IMR-90 (cell line): ENCODE data around the gene CYP27B1. TPM values are rescaled to one million over a fixed set of nuclear protein-coding genes. Genes with fewer than 3 reads are reported as not detected.

Experiments used
- ATAC-seq: fragments of 200-7000 bp; cut with Tn5 transposase; 2 replicates; pipeline ENCODE4 v1.9.1; 2020; ENCODE audit warnings: low read depth, mild to moderate bottlenecking, moderate library complexity
- BruUV-seq: library from RNA; stranded (reverse); fragments of 400-500 nt; replicated peaks from 2 replicates; lab custom pipeline; 2021; lab: Mats Ljungman, UMichigan
- CTCF ChIA-PET: fragments of 300-600 bp; formaldehyde crosslinking; extraction: SDS; loops from one replicate; lab custom pipeline; 2021; ENCODE audit warnings: antibody characterized with exemption; lab: Yijun Ruan, JAX
- POLR2A ChIA-PET: fragments of 300-600 bp; sonication (Branson Sonifier 250); formaldehyde crosslinking; loops from one replicate; lab custom pipeline; 2022; ENCODE audit warnings: antibody characterized with exemption; ENCODE audit not compliant: unreplicated experiment; lab: Charles Lee
- DNase-seq: peaks from one replicate; pipeline ENCODE4 v3.0.0; 2013
- H2AFZ ChIP-seq: replicated peaks from 2 replicates; pipeline ENCODE3; 2013; ENCODE audit warnings: low read length, mild to moderate bottlenecking; ENCODE audit not compliant: poor library complexity
- H2AK5ac ChIP-seq: 2 replicates; pipeline ENCODE4 v1.6.1; 2013; ENCODE audit warnings: low read depth, low read length, inconsistent platforms
- H2AK9ac ChIP-seq: replicated peaks from 2 replicates; pipeline ENCODE3; 2013; ENCODE audit warnings: mild to moderate bottlenecking, low read depth, low read length, moderate library complexity; ENCODE audit not compliant: poor library complexity
- H2BK120ac ChIP-seq: 2 replicates; pipeline ENCODE4 v1.6.1; 2013; ENCODE audit warnings: low read depth, low read length, inconsistent platforms
- H2BK15ac ChIP-seq: 3 replicates; pipeline ENCODE4 v1.6.1; 2013; ENCODE audit warnings: low read depth, low read length, inconsistent platforms
- H2BK20ac ChIP-seq: 2 replicates; pipeline ENCODE4 v1.6.1; 2013; ENCODE audit warnings: low read depth, mild to moderate bottlenecking, inconsistent platforms, low read length, moderate library complexity
- H2BK5ac ChIP-seq: 2 replicates; pipeline ENCODE4 v1.6.1; 2013; ENCODE audit warnings: mild to moderate bottlenecking, low read depth, low read length, inconsistent platforms; ENCODE audit not compliant: poor library complexity, severe bottlenecking
- H3K14ac ChIP-seq: replicated peaks from 2 replicates; pipeline ENCODE4 v1.6.1; 2013; ENCODE audit warnings: low read depth, low read length, inconsistent platforms
- H3K18ac ChIP-seq: 2 replicates; pipeline ENCODE4 v1.6.1; 2013; ENCODE audit warnings: low read depth, low read length, control low read depth
- H3K23ac ChIP-seq: 2 replicates; pipeline ENCODE4 v1.6.1; 2013; ENCODE audit warnings: low read depth, low read length, inconsistent platforms
- H3K27ac ChIP-seq: 2 replicates; pipeline ENCODE4 v1.5.1; 2013; ENCODE audit warnings: mild to moderate bottlenecking, control low read depth, low read length; ENCODE audit not compliant: insufficient read depth
- H3K27me3 ChIP-seq: 2 replicates; pipeline ENCODE4 v1.6.1; 2013; ENCODE audit warnings: low read length; ENCODE audit not compliant: control insufficient read depth, insufficient read depth
- H3K36me3 ChIP-seq: 2 replicates; pipeline ENCODE4 v1.6.1; 2013; ENCODE audit warnings: low read length, mixed read lengths; ENCODE audit not compliant: control insufficient read depth, insufficient read depth
- H3K4ac ChIP-seq: 2 replicates; pipeline ENCODE4 v1.6.1; 2013; ENCODE audit warnings: low read depth, low read length, inconsistent platforms
- H3K4me1 ChIP-seq: 2 replicates; pipeline ENCODE4 v1.6.1; 2013; ENCODE audit warnings: low read length, mixed read lengths; ENCODE audit not compliant: control insufficient read depth, insufficient read depth
- H3K4me2 ChIP-seq: 2 replicates; pipeline ENCODE4 v1.6.1; 2013; ENCODE audit warnings: low read depth, mild to moderate bottlenecking, control low read depth, low read length, moderate library complexity
- H3K4me3 ChIP-seq: 2 replicates; pipeline ENCODE4 v1.5.1; 2013; ENCODE audit warnings: low read depth, mild to moderate bottlenecking, control low read depth, low read length, moderate library complexity; ENCODE audit not compliant: insufficient read depth
- H3K56ac ChIP-seq: 2 replicates; pipeline ENCODE4 v1.6.1; 2013; ENCODE audit warnings: low read length, inconsistent platforms; ENCODE audit not compliant: insufficient read depth; ENCODE audit errors: extremely low read depth
- H3K79me1 ChIP-seq, 2 experiments: 2 replicates each; pipeline ENCODE4 v1.6.1; 2013; ENCODE audit warnings: low read length in 2 of 2, inconsistent platforms in 1 of 2, low read depth in 1 of 2
- H3K9ac ChIP-seq: 2 replicates; pipeline ENCODE4 v1.6.1; 2013; ENCODE audit warnings: low read depth, low read length, control low read depth
- H3K9me1 ChIP-seq: 2 replicates; pipeline ENCODE4 v1.6.1; 2013; ENCODE audit warnings: low read length, inconsistent platforms; ENCODE audit not compliant: insufficient read depth
- H3K9me3 ChIP-seq: 2 replicates; pipeline ENCODE4 v1.6.1; 2013; ENCODE audit warnings: low read length; ENCODE audit not compliant: control insufficient read depth, insufficient read depth
- H4K20me1 ChIP-seq: 2 replicates; pipeline ENCODE4 v1.6.1; 2013; ENCODE audit warnings: low read length, inconsistent platforms; ENCODE audit not compliant: insufficient read depth
- H4K5ac ChIP-seq: 2 replicates; pipeline ENCODE4 v1.6.1; 2013; ENCODE audit warnings: mild to moderate bottlenecking, low read depth, low read length, control low read depth
- H4K8ac ChIP-seq, 2 experiments: 2 replicates each; pipeline ENCODE4 v1.6.1; 2013; ENCODE audit warnings: low read depth in 2 of 2, low read length in 2 of 2, control low read depth in 1 of 2, inconsistent platforms in 1 of 2
- H4K91ac ChIP-seq: 2 replicates; pipeline ENCODE4 v1.6.1; 2013; ENCODE audit warnings: low read depth, low read length, inconsistent platforms; ENCODE audit not compliant: insufficient read depth
- BHLHE40 ChIP-seq: fragments of 150-350 bp; IDR thresholded peaks from 2 replicates; pipeline ENCODE4 v1.6.1; 2016; ENCODE audit warnings: mild to moderate bottlenecking, low read depth, low read length
- CTCF ChIP-seq: conservative IDR thresholded peaks from 2 replicates; pipeline ENCODE4 v1.5.1; 2012; ENCODE audit warnings: mild to moderate bottlenecking, low read depth, low read length, improper control_type of control experiment
- FOS ChIP-seq: fragments of 150-350 bp; IDR thresholded peaks from 2 replicates; pipeline ENCODE4 v1.6.1; 2016; ENCODE audit warnings: low read depth, low read length
- MAFK ChIP-seq: IDR thresholded peaks from 2 replicates; pipeline ENCODE4 v1.6.1; 2012; ENCODE audit warnings: low read depth, low read length, improper control_type of control experiment
- MAZ ChIP-seq: IDR thresholded peaks from 2 replicates; pipeline ENCODE4 v1.6.1; 2012; ENCODE audit warnings: low read depth, mild to moderate bottlenecking, low read length, improper control_type of control experiment, moderate library complexity, borderline replicate concordance
- MXI1 ChIP-seq: IDR thresholded peaks from 2 replicates; pipeline ENCODE4 v1.6.1; 2012; ENCODE audit warnings: low read depth, mild to moderate bottlenecking, low read length, moderate library complexity, borderline replicate concordance
- NFE2L2 ChIP-seq: fragments of 150-350 bp; IDR thresholded peaks from 2 replicates; pipeline ENCODE4 v1.6.1; 2016; ENCODE audit warnings: low read depth, mild to moderate bottlenecking, low read length
- POLR2A ChIP-seq: IDR thresholded peaks from 2 replicates; pipeline ENCODE4 v1.6.1; 2012; ENCODE audit warnings: mild to moderate bottlenecking, low read depth, low read length
- RCOR1 ChIP-seq: IDR thresholded peaks from 2 replicates; pipeline ENCODE4 v1.6.1; 2012; ENCODE audit warnings: mild to moderate bottlenecking, low read length, improper control_type of control experiment; ENCODE audit not compliant: insufficient replicate concordance
- RFX5 ChIP-seq: IDR thresholded peaks from 2 replicates; pipeline ENCODE4 v1.8.0; 2012; ENCODE audit warnings: low read depth, mild to moderate bottlenecking, low read length, moderate library complexity
- SMC3 ChIP-seq: fragments of 150-350 bp; IDR thresholded peaks from 2 replicates; pipeline ENCODE4 v1.6.1; 2016; ENCODE audit warnings: low read depth, mild to moderate bottlenecking, antibody characterized with exemption, low read length, moderate library complexity
- USF2 ChIP-seq: fragments of 150-350 bp; IDR thresholded peaks from 2 replicates; pipeline ENCODE4 v1.6.1; 2017; ENCODE audit warnings: mild to moderate bottlenecking, antibody characterized with exemption, low read length, low read depth
- WGBS, 2 experiments: methylation state at CpG; one replicate each; pipeline versions ENCODE4 v1.1.5 to v1.1.7; 2013; ENCODE audit warnings: missing lambda C conversion rate in 2 of 2; ENCODE audit not compliant: insufficient read length in 1 of 2; ENCODE audit errors: extremely low coverage in 2 of 2; 5-methylcytosine and 5-hydroxymethylcytosine counted together
- dilution Hi-C: fragments of 300-500 bp; cut with HindIII; formaldehyde crosslinking; loops from one replicate; pipeline ENCODE4 v1.14.3; 2018; ENCODE audit warnings: low sequenced_read_pairs; ENCODE audit not compliant: unreplicated experiment
- in situ Hi-C: fragments of 300-500 bp; cut with MboI; formaldehyde crosslinking; loops from 3 replicates; pipeline ENCODE4 v1.14.3; 2019; ENCODE audit warnings: low sequenced_read_pairs, inconsistent platforms, mixed read lengths
- intact Hi-C: fragments of 100-400 bp; cut with micrococcal nuclease; formaldehyde crosslinking; loops from 2 replicates; pipeline ENCODE4 v1.10.0; 2022
- polyA plus RNA-seq, 3 experiments: library from polyadenylated mRNA; depleted of rRNA; stranded (reverse); fragments of >200 nt; gene quantifications; 2 replicates each; pipeline ENCODE4 v1.2.3, GENCODE V29; 2012; ENCODE audit warnings: low replicate concordance in 1 of 3
- total RNA-seq: library from RNA; depleted of rRNA; stranded (reverse); fragments of >200 nt; gene quantifications from 2 replicates; pipeline ENCODE4 v1.2.3, GENCODE V29; 2012

CYP27B1 gene
- total and polyA plus RNA-seq, 2 of the 4 experiments (the other 2 are of a cell fraction) = 0.36 to 1.3 TPM

- H3K9ac ChIP-seq = no peak overlapping the region
Measured at GRCh38 chr12:57765698-57766463, 997 bp downstream of the CYP27B1 start.

More at GRCh38 chr12:57765698-57766463, 997 bp downstream of the CYP27B1 start:
- H2BK20ac ChIP-seq = no peak overlapping the region
- H3K36me3 ChIP-seq = peaks cover 1% of the 10 kb centered on the region; the same call in 1 of the 2 replicates
- intact Hi-C loops = no loop called here
- H3K4me3 ChIP-seq = peak overlapping the region; percentile 10
- H3K79me1 ChIP-seq = peaks cover 3 to 7% of the 10 kb centered on the region in 2 experiments; a peak in 3 of 4 replicates
- ATAC-seq (peak; percentile 8), DNase-seq (no peak)
- H4K20me1 ChIP-seq = no peaks in the 10 kb centered on the region
- peaks cover 8% of the 10 kb centered on the region; the same call in 1 of the 2 replicates for H3K4me1 ChIP-seq
- peak overlapping the region; percentile 82 for H2AFZ ChIP-seq
- no peak overlapping the region for H4K91ac ChIP-seq
- H3K27me3 ChIP-seq = peaks cover 43% of the 10 kb centered on the region
- no peak overlapping the region for H3K14ac ChIP-seq
- POLR2A ChIA-PET = no interaction called here
- H2BK15ac ChIP-seq = no peak overlapping the region
- H3K4ac ChIP-seq = no peak overlapping the region
- H2BK5ac ChIP-seq = no peak overlapping the region
- H4K8ac ChIP-seq = no peak overlapping the region
- no peak overlapping the region for H2AK9ac ChIP-seq
- TF ChIP-seq CTCF (no peak), SMC3 (no peak), MAZ (no peak), MAFK (no peak), BHLHE40 (no peak), NFE2L2 (no peak), RCOR1 (no peak), MXI1 (no peak), FOS (no peak), USF2 (no peak), POLR2A (no peak), RFX5 (no peak)
- no peak overlapping the region for H3K56ac ChIP-seq
- H3K18ac ChIP-seq = no peak overlapping the region
- dilution Hi-C loops = no loop called here
- no peak overlapping the region for H4K5ac ChIP-seq
- CTCF ChIA-PET = no interaction called here
- no peak overlapping the region for H3K27ac ChIP-seq
- WGBS, 2 experiments = 3% methylated on average over 25 of the region's 40 CpGs; no CpG with 5 or more reads in 1 of the 2 experiments
- no peak overlapping the region for H2AK5ac ChIP-seq
- in situ Hi-C loops = no loop called here
- peaks cover 4% of the 10 kb centered on the region; the same call in 1 of the 2 replicates for H3K9me1 ChIP-seq
- H2BK120ac ChIP-seq = no peak overlapping the region
- peaks cover 2% of the 10 kb centered on the region; the same call in 1 of the 2 replicates for H3K9me3 ChIP-seq
- peak overlapping the region; percentile 70 for H3K4me2 ChIP-seq
- BruUV-seq = no TSS peak
- H3K23ac ChIP-seq = peak overlapping the region; percentile 71; the same call in 1 of the 2 replicates
